Lower leg skin (tissue), 3 donors: ENCODE results near the gene A4GNT.

ENCODE experiments used
- POLR2A ChIP-seq, 2 donors: fragments of 450-650 bp; IDR thresholded peaks; one replicate each; pipeline ENCODE4 v1.6.1; 2016 to 2017; ENCODE audit warnings: antibody characterized with exemption in 2 of 2, mild to moderate bottlenecking in 1 of 2, moderate library complexity in 1 of 2
- TF ChIP-seq, protein P1 (sequence below), 3 donors: fragments of 450-650 bp; IDR thresholded peaks; one replicate each; pipeline ENCODE4 v1.5.1; 2016; ENCODE audit warnings: antibody characterized with exemption in 3 of 3, mild to moderate bottlenecking in 3 of 3, moderate library complexity in 2 of 3

DNA sequence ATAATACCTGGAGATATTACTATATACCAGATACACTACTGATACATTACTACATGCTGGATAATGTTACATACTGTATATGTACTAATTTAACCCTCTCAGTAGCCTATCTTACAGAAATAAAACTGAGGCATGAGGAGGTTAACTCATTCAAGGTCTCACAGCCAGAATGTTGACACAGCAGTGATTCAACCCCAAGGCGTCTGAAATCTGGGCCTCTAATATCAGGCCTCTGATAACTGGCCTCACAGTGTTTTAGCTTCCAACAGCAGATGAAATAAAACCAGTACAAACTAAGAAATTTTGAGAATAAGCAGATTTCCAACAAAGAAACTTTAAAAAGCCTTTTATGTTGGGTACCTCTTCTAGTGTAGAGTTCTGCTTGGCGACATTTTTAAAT lies 40.2 kb downstream of the A4GNT start:
- TF ChIP-seq POLR2A (IDR thresholded peaks at IDR 0.05), result no peak
- TF ChIP-seq, protein P1, sequence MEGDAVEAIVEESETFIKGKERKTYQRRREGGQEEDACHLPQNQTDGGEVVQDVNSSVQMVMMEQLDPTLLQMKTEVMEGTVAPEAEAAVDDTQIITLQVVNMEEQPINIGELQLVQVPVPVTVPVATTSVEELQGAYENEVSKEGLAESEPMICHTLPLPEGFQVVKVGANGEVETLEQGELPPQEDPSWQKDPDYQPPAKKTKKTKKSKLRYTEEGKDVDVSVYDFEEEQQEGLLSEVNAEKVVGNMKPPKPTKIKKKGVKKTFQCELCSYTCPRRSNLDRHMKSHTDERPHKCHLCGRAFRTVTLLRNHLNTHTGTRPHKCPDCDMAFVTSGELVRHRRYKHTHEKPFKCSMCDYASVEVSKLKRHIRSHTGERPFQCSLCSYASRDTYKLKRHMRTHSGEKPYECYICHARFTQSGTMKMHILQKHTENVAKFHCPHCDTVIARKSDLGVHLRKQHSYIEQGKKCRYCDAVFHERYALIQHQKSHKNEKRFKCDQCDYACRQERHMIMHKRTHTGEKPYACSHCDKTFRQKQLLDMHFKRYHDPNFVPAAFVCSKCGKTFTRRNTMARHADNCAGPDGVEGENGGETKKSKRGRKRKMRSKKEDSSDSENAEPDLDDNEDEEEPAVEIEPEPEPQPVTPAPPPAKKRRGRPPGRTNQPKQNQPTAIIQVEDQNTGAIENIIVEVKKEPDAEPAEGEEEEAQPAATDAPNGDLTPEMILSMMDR (IDR thresholded peaks at IDR 0.05), result no peak
